ENCODE results near the gene RUNX2. TPM values are rescaled to one million over a fixed set of nuclear protein-coding genes. Genes with fewer than 3 reads are reported as not detected.

Gene RUNX2
- total and polyA plus RNA-seq, 9 of the 15 experiments (the other 6 are each of a cell fraction or from before 2014, with no cell fraction given) = 0.29 to 1.00 (median 0.43) TPM

GRCh38 chr6:45351667-45352066 is 23.5 kb downstream of the RUNX2 start (continued):
- TF ChIP-seq ZNF586 (CRISPR knock-in tag; conservative IDR thresholded peaks at IDR 0.05) = no peak
- no peak for TF ChIP-seq GATAD2A (IDR thresholded peaks at IDR 0.05)
- no peak for TF ChIP-seq FOXJ2 (tag; IDR thresholded peaks at IDR 0.05)
- TF ChIP-seq KDM5B (IDR thresholded peaks at IDR 0.05; ENCODE audit: insufficient replicate concordance, low read depth, low read length) = no peak
- peak; percentile 70; the same call in 1 of the 2 replicates for TF ChIP-seq JUND (IDR thresholded peaks at IDR 0.05; ENCODE audit: borderline replicate concordance, low read depth, low read length)
- peak; percentile 49; the same call in 1 of the 3 replicates for TF ChIP-seq JUND (tag; IDR thresholded peaks at IDR 0.05; ENCODE audit: borderline replicate concordance, low read depth, low read length)
- TF ChIP-seq TSC22D4 (tag; IDR thresholded peaks at IDR 0.05) = no peak
- TF ChIP-seq TCF3 (CRISPR knock-in tag; IDR thresholded peaks at IDR 0.05) = no peak
- no peak for TF ChIP-seq COPS2 (conservative IDR thresholded peaks at IDR 0.05)
- TF ChIP-seq IRF9 (tag; IDR thresholded peaks at IDR 0.05) = 0 out of 2 replicates have a peak, but pooled peaks have one; percentile 12
- no peak for TF ChIP-seq HDGF (IDR thresholded peaks at IDR 0.05)
- TF ChIP-seq PBX2 (CRISPR knock-in tag; IDR thresholded peaks at IDR 0.05; ENCODE audit: low read depth) = no peak
- TF ChIP-seq PBX2 (tag; conservative IDR thresholded peaks at IDR 0.05; ENCODE audit: low read depth) = no peak
- no peak for TF ChIP-seq CSDE1 (IDR thresholded peaks at IDR 0.05)
- no peak for TF ChIP-seq AFF4 (CRISPR knock-in tag; IDR thresholded peaks at IDR 0.05)
- TF ChIP-seq RCOR1 (IDR thresholded peaks at IDR 0.05; ENCODE audit: borderline replicate concordance in 1 of 2, low read depth in 2 of 2, low read length in 2 of 2) = no peak
- no peak for TF ChIP-seq STAG1 (CRISPR knock-in tag; IDR thresholded peaks at IDR 0.05; ENCODE audit: borderline replicate concordance)
- TF ChIP-seq IFI16 (CRISPR knock-in tag; IDR thresholded peaks at IDR 0.05) = no peak
- TF ChIP-seq BACH1 (tag; IDR thresholded peaks at IDR 0.05) = peak; percentile 91
- TF ChIP-seq KDM2B (CRISPR knock-in tag; IDR thresholded peaks at IDR 0.05) = no peak

Data from K562 (cell line).